Neural cell (in vitro differentiated cells): ENCODE measurements around the gene FAM76A. TPM values are rescaled to one million over a fixed set of nuclear protein-coding genes. Genes with fewer than 3 reads are reported as not detected.

Source experiments
- H2AFZ ChIP-seq: fragments of 200-600, 300-800 bp; sonication (generic), shearing (Covaris generic); 2 replicates; pipeline ENCODE4 v1.6.0; 2014; ENCODE audit warnings: low read depth, mild to moderate bottlenecking, antibody characterized with exemption, low read length, moderate library complexity
- H3F3A ChIP-seq: fragments of 200-600 bp; shearing (Covaris generic); 2 replicates; pipeline ENCODE4 v1.6.1; 2016; ENCODE audit warnings: mild to moderate bottlenecking, moderate library complexity, mixed read lengths, antibody characterized with exemption, low read length; ENCODE audit not compliant: insufficient read depth, poor library complexity, severe bottlenecking
- H3K27ac ChIP-seq: fragments of 200-600, 300-800 bp; sonication (generic), shearing (Covaris generic); 2 replicates; pipeline ENCODE4 v1.5.1; 2014; ENCODE audit warnings: mild to moderate bottlenecking, low read length, moderate library complexity
- H3K27me3 ChIP-seq: fragments of 300-800, 200-600 bp; sonication (generic), shearing (Covaris generic); 2 replicates; pipeline ENCODE4 v1.6.0; 2014; ENCODE audit warnings: mild to moderate bottlenecking, low read depth, low read length, moderate library complexity; ENCODE audit not compliant: insufficient read depth
- H3K36me3 ChIP-seq: fragments of 300-800, 200-600 bp; sonication (generic), shearing (Covaris generic); 2 replicates; pipeline ENCODE4 v1.5.1; 2014; ENCODE audit warnings: mild to moderate bottlenecking, antibody characterized with exemption, low read length, moderate library complexity; ENCODE audit not compliant: insufficient read depth
- H3K4me2 ChIP-seq: fragments of 300-800, 200-600 bp; sonication (generic), shearing (Covaris generic); 2 replicates; pipeline ENCODE4 v1.6.0; 2014; ENCODE audit warnings: mild to moderate bottlenecking, low read length
- H3K4me3 ChIP-seq: fragments of 300-800, 200-600 bp; sonication (generic), shearing (Covaris generic); 2 replicates; pipeline ENCODE4 v1.5.1; 2014; ENCODE audit warnings: mild to moderate bottlenecking, low read length, moderate library complexity
- H3K79me2 ChIP-seq: fragments of 200-600 bp; shearing (Covaris generic); replicated peaks from 2 replicates; pipeline ENCODE4 v1.6.0; 2014; ENCODE audit warnings: mild to moderate bottlenecking, low read length, moderate library complexity; ENCODE audit not compliant: insufficient read depth
- H3K9ac ChIP-seq: fragments of 300-800, 200-600 bp; sonication (generic), shearing (Covaris generic); 2 replicates; pipeline ENCODE4 v1.6.1; 2016; ENCODE audit warnings: mild to moderate bottlenecking, low read length, mixed read lengths
- H3K9me2 ChIP-seq: fragments of 200-600 bp; shearing (Covaris generic); 2 replicates; pipeline ENCODE4 v1.6.1; 2016; ENCODE audit warnings: mild to moderate bottlenecking, low read length, mixed read lengths; ENCODE audit not compliant: insufficient read depth
- H3K9me3 ChIP-seq: fragments of 200-600, 300-800 bp; sonication (generic), shearing (Covaris generic); 2 replicates; pipeline ENCODE4 v1.6.1; 2016; ENCODE audit warnings: mild to moderate bottlenecking, mixed run types, low read length, moderate library complexity, mixed read lengths
- H4K20me1 ChIP-seq: fragments of 200-600 bp; shearing (Covaris generic); 2 replicates; pipeline ENCODE4 v1.6.1; 2016; ENCODE audit warnings: mild to moderate bottlenecking, mixed run types; ENCODE audit not compliant: insufficient read depth
- EP300 ChIP-seq: fragments of 450-650 bp; conservative IDR thresholded peaks from 2 replicates; pipeline ENCODE4 v1.6.1; 2014; ENCODE audit warnings: antibody characterized with exemption, mild to moderate bottlenecking, moderate library complexity; ENCODE audit not compliant: poor library complexity, severe bottlenecking
- EZH2 ChIP-seq: fragments of 200-600, 300-800 bp; shearing (Covaris generic), sonication (generic); IDR thresholded peaks from 2 replicates; pipeline ENCODE4 v1.6.1; 2014; ENCODE audit warnings: antibody characterized with exemption, low read length, borderline replicate concordance, mild to moderate bottlenecking; ENCODE audit not compliant: insufficient read depth, poor library complexity, severe bottlenecking
- MXI1 ChIP-seq: fragments of 450-650 bp; conservative IDR thresholded peaks from 2 replicates; pipeline ENCODE4 v1.6.1; 2014; ENCODE audit warnings: antibody characterized with exemption, mild to moderate bottlenecking; ENCODE audit not compliant: poor library complexity, severe bottlenecking
- POLR2AphosphoS5 ChIP-seq: IDR thresholded peaks from 2 replicates; pipeline ENCODE4 v1.6.1; 2012
- RAD21 ChIP-seq: fragments of 450-650 bp; conservative IDR thresholded peaks from 2 replicates; pipeline ENCODE4 v1.6.1; 2014; ENCODE audit warnings: antibody characterized with exemption, mild to moderate bottlenecking, moderate library complexity
- SMC3 ChIP-seq: fragments of 450-650 bp; conservative IDR thresholded peaks from 2 replicates; pipeline ENCODE4 v1.6.1; 2014; ENCODE audit warnings: antibody characterized with exemption, mild to moderate bottlenecking, moderate library complexity; ENCODE audit not compliant: poor library complexity
- TAF1 ChIP-seq: IDR thresholded peaks from 2 replicates; pipeline ENCODE4 v1.6.1; 2012; ENCODE audit warnings: low read depth
- polyA plus RNA-seq: library from polyadenylated mRNA; depleted of rRNA; stranded (reverse); fragments of >200 nt; gene quantifications from 2 replicates; pipeline ENCODE4 v1.2.3, GENCODE V29; 2014
- small RNA-seq, 3 experiments: library from RNA; depleted of rRNA; stranded (forward); fragments of <200 nt; gene quantifications; one replicate each; pipeline ENCODE3, GENCODE V24; 2012
- TF ChIP-seq, protein P1 (sequence below): fragments of 450-650 bp; IDR thresholded peaks from 2 replicates; pipeline ENCODE4 v1.5.1; 2014; ENCODE audit warnings: antibody characterized with exemption, mild to moderate bottlenecking, moderate library complexity; ENCODE audit not compliant: poor library complexity, severe bottlenecking
- TF ChIP-seq, protein P2 (sequence below): IDR thresholded peaks from 2 replicates; pipeline ENCODE4 v1.6.1; 2012; ENCODE audit warnings: borderline replicate concordance

The FAM76A gene
- polyA plus RNA-seq, 1 donor from 2014 or later, result 14.5 TPM

- H3K9me2 ChIP-seq, result no peaks in the 10 kb centered on the region
- no peak overlapping the region for H3K4me3 ChIP-seq
- H3K27ac ChIP-seq, result no peak overlapping the region
- no peak overlapping the region for H3K9ac ChIP-seq
- no peaks in the 10 kb centered on the region for H3K36me3 ChIP-seq
- H3K79me2 ChIP-seq, result no peaks in the 10 kb centered on the region
- H3F3A ChIP-seq, result no peaks in the 10 kb centered on the region
- H3K27me3 ChIP-seq, result no peaks in the 10 kb centered on the region
- H2AFZ ChIP-seq, result no peak overlapping the region
- no peak overlapping the region for H3K4me2 ChIP-seq
- H4K20me1 ChIP-seq, result no peaks in the 10 kb centered on the region
- H3K9me3 ChIP-seq, result no peaks in the 10 kb centered on the region
- TF ChIP-seq, protein P1, sequence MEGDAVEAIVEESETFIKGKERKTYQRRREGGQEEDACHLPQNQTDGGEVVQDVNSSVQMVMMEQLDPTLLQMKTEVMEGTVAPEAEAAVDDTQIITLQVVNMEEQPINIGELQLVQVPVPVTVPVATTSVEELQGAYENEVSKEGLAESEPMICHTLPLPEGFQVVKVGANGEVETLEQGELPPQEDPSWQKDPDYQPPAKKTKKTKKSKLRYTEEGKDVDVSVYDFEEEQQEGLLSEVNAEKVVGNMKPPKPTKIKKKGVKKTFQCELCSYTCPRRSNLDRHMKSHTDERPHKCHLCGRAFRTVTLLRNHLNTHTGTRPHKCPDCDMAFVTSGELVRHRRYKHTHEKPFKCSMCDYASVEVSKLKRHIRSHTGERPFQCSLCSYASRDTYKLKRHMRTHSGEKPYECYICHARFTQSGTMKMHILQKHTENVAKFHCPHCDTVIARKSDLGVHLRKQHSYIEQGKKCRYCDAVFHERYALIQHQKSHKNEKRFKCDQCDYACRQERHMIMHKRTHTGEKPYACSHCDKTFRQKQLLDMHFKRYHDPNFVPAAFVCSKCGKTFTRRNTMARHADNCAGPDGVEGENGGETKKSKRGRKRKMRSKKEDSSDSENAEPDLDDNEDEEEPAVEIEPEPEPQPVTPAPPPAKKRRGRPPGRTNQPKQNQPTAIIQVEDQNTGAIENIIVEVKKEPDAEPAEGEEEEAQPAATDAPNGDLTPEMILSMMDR, result no peak
- TF ChIP-seq EP300 (no peak), POLR2AphosphoS5 (no peak), MXI1 (no peak)
These were observed 84.1 kb downstream of the FAM76A start for GRCh38 chr1:27809883-27810282.

- Histone ChIP-seq H3K4me3 (no peak overlapping the region), H3K27ac (no peak overlapping the region), H4K20me1 (no peaks in the 10 kb centered on the region), H3K9ac (no peak overlapping the region), H2AFZ (no peak overlapping the region), H3K9me3 (no peaks in the 10 kb centered on the region), H3K4me2 (no peak overlapping the region), H3K36me3 (no peaks in the 10 kb centered on the region), H3F3A (no peaks in the 10 kb centered on the region), H3K27me3 (no peaks in the 10 kb centered on the region), H3K9me2 (no peaks in the 10 kb centered on the region), H3K79me2 (no peaks in the 10 kb centered on the region)
- TF ChIP-seq POLR2AphosphoS5 (no peak), EP300 (no peak), MXI1 (no peak), RAD21 (no peak), SMC3 (no peak), EZH2 (no peak), TAF1 (no peak)
- TF ChIP-seq, protein P1, result no peak
- TF ChIP-seq, protein P2, sequence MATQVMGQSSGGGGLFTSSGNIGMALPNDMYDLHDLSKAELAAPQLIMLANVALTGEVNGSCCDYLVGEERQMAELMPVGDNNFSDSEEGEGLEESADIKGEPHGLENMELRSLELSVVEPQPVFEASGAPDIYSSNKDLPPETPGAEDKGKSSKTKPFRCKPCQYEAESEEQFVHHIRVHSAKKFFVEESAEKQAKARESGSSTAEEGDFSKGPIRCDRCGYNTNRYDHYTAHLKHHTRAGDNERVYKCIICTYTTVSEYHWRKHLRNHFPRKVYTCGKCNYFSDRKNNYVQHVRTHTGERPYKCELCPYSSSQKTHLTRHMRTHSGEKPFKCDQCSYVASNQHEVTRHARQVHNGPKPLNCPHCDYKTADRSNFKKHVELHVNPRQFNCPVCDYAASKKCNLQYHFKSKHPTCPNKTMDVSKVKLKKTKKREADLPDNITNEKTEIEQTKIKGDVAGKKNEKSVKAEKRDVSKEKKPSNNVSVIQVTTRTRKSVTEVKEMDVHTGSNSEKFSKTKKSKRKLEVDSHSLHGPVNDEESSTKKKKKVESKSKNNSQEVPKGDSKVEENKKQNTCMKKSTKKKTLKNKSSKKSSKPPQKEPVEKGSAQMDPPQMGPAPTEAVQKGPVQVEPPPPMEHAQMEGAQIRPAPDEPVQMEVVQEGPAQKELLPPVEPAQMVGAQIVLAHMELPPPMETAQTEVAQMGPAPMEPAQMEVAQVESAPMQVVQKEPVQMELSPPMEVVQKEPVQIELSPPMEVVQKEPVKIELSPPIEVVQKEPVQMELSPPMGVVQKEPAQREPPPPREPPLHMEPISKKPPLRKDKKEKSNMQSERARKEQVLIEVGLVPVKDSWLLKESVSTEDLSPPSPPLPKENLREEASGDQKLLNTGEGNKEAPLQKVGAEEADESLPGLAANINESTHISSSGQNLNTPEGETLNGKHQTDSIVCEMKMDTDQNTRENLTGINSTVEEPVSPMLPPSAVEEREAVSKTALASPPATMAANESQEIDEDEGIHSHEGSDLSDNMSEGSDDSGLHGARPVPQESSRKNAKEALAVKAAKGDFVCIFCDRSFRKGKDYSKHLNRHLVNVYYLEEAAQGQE, result no peak
These were observed 86.2 kb downstream of the FAM76A start for GRCh38 chr1:27811741-27812500.

Small RNA genes within 50 kb of the gene (small RNA-seq; reads per million reads assigned to genes)
- gene AL020997.2 (0 to 4.5 (median 2.0) reads per million in 3 experiments), gene RNU6-424P (0 reads per million in 3 experiments)

Other genes with a start within 250 kb of the FAM76A start
- 2.5 and 3.3 TPM in 2 replicates for gene WASF2, start 235.8 kb upstream of the FAM76A start, polyA plus RNA-seq
- 5.3 and 18.4 TPM in 2 replicates for gene AHDC1, start 121.8 kb upstream of the FAM76A start, polyA plus RNA-seq
- gene FGR, start 90.8 kb upstream of the FAM76A start, polyA plus RNA-seq, result not detected in 2 replicates
- gene IFI6, start 53.8 kb upstream of the FAM76A start, polyA plus RNA-seq, result 0.35 and 1.8 TPM in 2 replicates
- gene STX12, start 47.3 kb downstream of the FAM76A start, polyA plus RNA-seq, result 149 and 171 TPM in 2 replicates
- gene PPP1R8, start 104.8 kb downstream of the FAM76A start, polyA plus RNA-seq, result 90.1 and 106 TPM in 2 replicates
- 0.26 TPM in 1 of 2 replicates, not detected in the other for gene THEMIS2, start 146.6 kb downstream of the FAM76A start, polyA plus RNA-seq
- gene RPA2, start 188.6 kb downstream of the FAM76A start, polyA plus RNA-seq, result 66.9 and 68.2 TPM in 2 replicates
- gene SMPDL3B, start 209.0 kb downstream of the FAM76A start, polyA plus RNA-seq, result 0.56 TPM in 1 of 2 replicates, not detected in the other
- not detected in 2 replicates for gene XKR8, start 234.0 kb downstream of the FAM76A start, polyA plus RNA-seq